Measurements from ENCODE around the gene FAM124B.

The FAM124B gene

GRCh38 chr2:224335991-224336390 lies 65.9 kb downstream of the FAM124B start:
- Histone ChIP-seq H3K4me3 (ENCODE audit: low read depth, low read length) (no peak overlapping the region), H3K4me2 (ENCODE audit: low read length) (no peak overlapping the region), H2BK5ac (ENCODE audit: low read depth, low read length, poor library complexity) (no peak overlapping the region), H3K9me3 (ENCODE audit: insufficient read depth, low read depth, low read length) (no peaks in the 10 kb centered on the region), H4K12ac (ENCODE audit: low read depth, low read length) (no peak overlapping the region), H3K4ac (ENCODE audit: low read depth, low read length) (no peak overlapping the region), H3K36me3 (ENCODE audit: control insufficient read depth in 1 of 2, insufficient read depth in 2 of 2, low read length in 2 of 2) (no peaks in the 10 kb centered on the region), H4K91ac (ENCODE audit: low read depth, low read length) (no peak overlapping the region), H3K79me1 (ENCODE audit: low read length) (peaks cover 3% of the 10 kb centered on the region), H3K4me1 (ENCODE audit: control insufficient read depth in 1 of 2, insufficient read depth in 2 of 2, low read length in 2 of 2) (peaks cover 0 to 2% of the 10 kb centered on the region in 2 experiments), H2AFZ (ENCODE audit: insufficient read depth, low read length, poor library complexity) (no peak overlapping the region), H3K23ac (ENCODE audit: low read length) (no peak overlapping the region), H4K8ac (ENCODE audit: low read depth, low read length) (no peak overlapping the region), H3K9ac (ENCODE audit: low read length) (no peak overlapping the region), H2BK120ac (ENCODE audit: insufficient read depth, low read length, poor library complexity) (no peak overlapping the region), H3K27ac (ENCODE audit: low read depth, low read length) (no peak overlapping the region), H3K18ac (ENCODE audit: low read length) (no peak overlapping the region), H3K14ac (ENCODE audit: low read length) (no peak overlapping the region), H3K79me2 (ENCODE audit: control insufficient read depth, insufficient read depth, low read length, poor library complexity) (no peaks in the 10 kb centered on the region), H2AK5ac (ENCODE audit: low read length) (no peak overlapping the region), H3K27me3 (ENCODE audit: insufficient read depth, low read length) (no peaks in the 10 kb centered on the region), H2BK12ac (ENCODE audit: low read length) (no peak overlapping the region)
- WGBS (ENCODE audit: extremely low coverage, insufficient coverage, insufficient read length) = no CpG with 5 or more reads among the region's 1 CpG
- DNase-seq = no peak

- Histone ChIP-seq H2BK12ac (ENCODE audit: low read length) (no peak overlapping the region), H3K9me3 (ENCODE audit: insufficient read depth, low read depth, low read length) (no peaks in the 10 kb centered on the region), H3K23ac (ENCODE audit: low read length) (no peak overlapping the region), H2AFZ (ENCODE audit: insufficient read depth, low read length, poor library complexity) (no peak overlapping the region), H2BK5ac (ENCODE audit: low read depth, low read length, poor library complexity) (no peak overlapping the region), H4K91ac (ENCODE audit: low read depth, low read length) (no peak overlapping the region), H3K36me3 (ENCODE audit: control insufficient read depth in 1 of 2, insufficient read depth in 2 of 2, low read length in 2 of 2) (no peaks in the 10 kb centered on the region), H3K4me2 (ENCODE audit: low read length) (no peak overlapping the region), H3K4ac (ENCODE audit: low read depth, low read length) (no peak overlapping the region), H3K27ac (ENCODE audit: low read depth, low read length) (no peak overlapping the region), H4K8ac (ENCODE audit: low read depth, low read length) (no peak overlapping the region), H3K14ac (ENCODE audit: low read length) (no peak overlapping the region), H3K9ac (ENCODE audit: low read length) (no peak overlapping the region), H3K79me1 (ENCODE audit: low read length) (peaks cover 7% of the 10 kb centered on the region), H3K4me3 (ENCODE audit: low read depth, low read length) (no peak overlapping the region), H4K12ac (ENCODE audit: low read depth, low read length) (no peak overlapping the region), H2BK120ac (ENCODE audit: insufficient read depth, low read length, poor library complexity) (no peak overlapping the region), H2AK5ac (ENCODE audit: low read length) (no peak overlapping the region), H3K4me1 (ENCODE audit: control insufficient read depth in 1 of 2, insufficient read depth in 2 of 2, low read length in 2 of 2) (peaks cover 3 to 7% of the 10 kb centered on the region in 2 experiments), H3K27me3 (ENCODE audit: insufficient read depth, low read length) (no peaks in the 10 kb centered on the region), H3K18ac (ENCODE audit: low read length) (no peak overlapping the region), H3K79me2 (ENCODE audit: control insufficient read depth, insufficient read depth, low read length, poor library complexity) (no peaks in the 10 kb centered on the region)
- DNase-seq = no peak
- no CpG with 5 or more reads among the region's 2 CpGs for WGBS (ENCODE audit: extremely low coverage, insufficient coverage, insufficient read length)
Measured at GRCh38 chr2:224334726-224335125, 67.2 kb downstream of the FAM124B start.

DNA sequence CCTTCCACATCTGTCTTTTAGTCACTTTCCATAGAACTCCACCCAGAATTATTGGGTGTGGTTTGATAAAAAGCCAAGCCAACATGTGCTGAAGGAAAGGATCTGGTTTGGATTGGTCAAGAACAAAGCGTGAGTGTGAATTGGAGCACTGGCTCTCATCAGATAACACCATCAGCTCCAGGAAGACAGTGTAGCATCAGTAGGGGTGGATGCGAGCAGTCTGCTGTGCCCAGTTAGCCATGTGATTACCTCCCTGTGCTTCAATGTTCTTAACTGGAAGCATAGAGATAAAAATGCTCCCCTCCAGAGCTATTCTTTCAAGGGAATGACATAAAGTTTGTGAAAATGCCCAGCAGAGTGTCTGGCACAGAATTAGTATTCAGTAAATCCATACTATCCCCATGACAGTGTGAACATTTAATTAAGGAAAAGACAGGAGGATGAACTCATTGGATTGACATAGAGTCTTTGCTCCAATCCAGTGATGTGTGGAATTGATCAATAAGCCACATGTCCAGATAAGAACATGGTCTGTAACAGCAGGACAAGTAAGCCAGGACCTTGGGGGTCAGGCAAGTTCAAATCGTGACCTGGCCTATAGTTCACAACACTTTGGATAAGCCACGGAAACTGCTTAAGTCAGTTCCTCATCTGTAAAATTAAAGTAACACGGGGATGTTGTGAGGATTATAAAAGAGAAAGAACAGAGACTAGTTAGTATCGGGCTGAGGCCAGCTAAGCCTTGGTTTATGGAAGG lies 68.0 kb downstream of the FAM124B start:
- Histone ChIP-seq H2BK120ac (ENCODE audit: insufficient read depth, low read length, poor library complexity) (no peak overlapping the region), H3K79me2 (ENCODE audit: control insufficient read depth, insufficient read depth, low read length, poor library complexity) (no peaks in the 10 kb centered on the region), H3K27me3 (ENCODE audit: insufficient read depth, low read length) (no peaks in the 10 kb centered on the region), H3K36me3 (ENCODE audit: control insufficient read depth in 1 of 2, insufficient read depth in 2 of 2, low read length in 2 of 2) (no peaks in the 10 kb centered on the region), H3K27ac (ENCODE audit: low read depth, low read length) (no peak overlapping the region), H4K91ac (ENCODE audit: low read depth, low read length) (no peak overlapping the region), H3K18ac (ENCODE audit: low read length) (no peak overlapping the region), H2BK5ac (ENCODE audit: low read depth, low read length, poor library complexity) (no peak overlapping the region), H3K4me2 (ENCODE audit: low read length) (no peak overlapping the region), H3K23ac (ENCODE audit: low read length) (no peak overlapping the region), H4K12ac (ENCODE audit: low read depth, low read length) (no peak overlapping the region), H3K9me3 (ENCODE audit: insufficient read depth, low read depth, low read length) (no peaks in the 10 kb centered on the region), H2BK12ac (ENCODE audit: low read length) (no peak overlapping the region), H3K4ac (ENCODE audit: low read depth, low read length) (no peak overlapping the region), H2AFZ (ENCODE audit: insufficient read depth, low read length, poor library complexity) (no peak overlapping the region), H4K8ac (ENCODE audit: low read depth, low read length) (no peak overlapping the region), H3K4me3 (ENCODE audit: low read depth, low read length) (no peak overlapping the region), H3K14ac (ENCODE audit: low read length) (no peak overlapping the region), H3K79me1 (ENCODE audit: low read length) (peaks cover 9% of the 10 kb centered on the region), H3K9ac (ENCODE audit: low read length) (no peak overlapping the region), H2AK5ac (ENCODE audit: low read length) (no peak overlapping the region), H3K4me1 (ENCODE audit: control insufficient read depth in 1 of 2, insufficient read depth in 2 of 2, low read length in 2 of 2) (peaks cover 5 to 11% of the 10 kb centered on the region in 2 experiments)
- no CpG with 5 or more reads among the region's 6 CpGs for WGBS (ENCODE audit: extremely low coverage, insufficient coverage, insufficient read length)
- no peak for DNase-seq

DNA sequence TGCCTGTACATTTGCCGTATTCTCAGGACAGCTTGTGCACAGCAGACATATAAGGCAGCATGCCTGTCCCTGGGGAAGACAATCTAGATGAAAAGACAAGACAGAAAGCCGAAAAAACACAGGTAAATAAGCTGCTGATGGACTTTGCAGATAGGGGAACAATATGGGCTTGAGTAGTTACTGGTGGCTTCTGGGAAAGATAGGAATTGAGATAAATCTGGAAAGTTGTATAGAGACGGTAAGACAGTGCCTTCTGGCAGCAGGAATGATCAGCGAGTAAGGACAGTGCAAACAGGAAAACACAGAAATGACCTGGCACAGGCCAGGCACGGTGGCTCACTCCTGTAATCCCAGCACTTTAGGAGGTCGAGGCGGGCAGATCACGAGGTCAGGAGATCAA lies 70.2 kb downstream of the FAM124B start:
- Histone ChIP-seq H3K18ac (ENCODE audit: low read length) (no peak overlapping the region), H3K4ac (ENCODE audit: low read depth, low read length) (no peak overlapping the region), H3K79me2 (ENCODE audit: control insufficient read depth, insufficient read depth, low read length, poor library complexity) (no peaks in the 10 kb centered on the region), H3K23ac (ENCODE audit: low read length) (no peak overlapping the region), H3K14ac (ENCODE audit: low read length) (no peak overlapping the region), H3K9ac (ENCODE audit: low read length) (no peak overlapping the region), H3K36me3 (ENCODE audit: control insufficient read depth in 1 of 2, insufficient read depth in 2 of 2, low read length in 2 of 2) (no peaks in the 10 kb centered on the region), H3K27me3 (ENCODE audit: insufficient read depth, low read length) (no peaks in the 10 kb centered on the region), H3K4me2 (ENCODE audit: low read length) (peak overlapping the region; percentile 33), H2BK5ac (ENCODE audit: low read depth, low read length, poor library complexity) (no peak overlapping the region), H3K27ac (ENCODE audit: low read depth, low read length) (peak overlapping the region; percentile 66), H2BK12ac (ENCODE audit: low read length) (no peak overlapping the region), H2AK5ac (ENCODE audit: low read length) (no peak overlapping the region), H4K8ac (ENCODE audit: low read depth, low read length) (no peak overlapping the region), H3K4me1 (ENCODE audit: control insufficient read depth in 1 of 2, insufficient read depth in 2 of 2, low read length in 2 of 2) (peaks cover 7 to 18% of the 10 kb centered on the region in 2 experiments), H4K12ac (ENCODE audit: low read depth, low read length) (no peak overlapping the region), H4K91ac (ENCODE audit: low read depth, low read length) (no peak overlapping the region), H2AFZ (ENCODE audit: insufficient read depth, low read length, poor library complexity) (no peak overlapping the region), H3K79me1 (ENCODE audit: low read length) (peaks cover 9% of the 10 kb centered on the region), H2BK120ac (ENCODE audit: insufficient read depth, low read length, poor library complexity) (no peak overlapping the region), H3K4me3 (ENCODE audit: low read depth, low read length) (no peak overlapping the region), H3K9me3 (ENCODE audit: insufficient read depth, low read depth, low read length) (peaks cover 2% of the 10 kb centered on the region)
- peak; percentile 45 to 84 for DNase-seq
- WGBS (ENCODE audit: extremely low coverage, insufficient coverage, insufficient read length) = no CpG with 5 or more reads among the region's 8 CpGs

All from trophoblast cell (in vitro differentiated cells and primary cell).